ENCODE measurements around the gene SDS. TPM values are rescaled to one million over a fixed set of nuclear protein-coding genes. Genes with fewer than 3 reads are reported as not detected.

The SDS gene
- total and polyA plus RNA-seq, 2 donors (not counting 1 experiment from before 2014, with no cell fraction given) = 0.09 TPM; not detected in 1

GRCh38 chr12:113361574-113362370, 41.9 kb downstream of the SDS start:
- Histone ChIP-seq H2AFZ (ENCODE audit: insufficient read depth, low read depth, low read length, poor library complexity, severe bottlenecking) (no peak overlapping the region), H3K27me3 (replicated peaks in 1 of 4; ENCODE audit: control extremely low read depth in 1 of 4, control insufficient read depth in 3 of 4, insufficient read depth in 4 of 4, low read length in 3 of 4) (no peaks in the 10 kb centered on the region), H3K9ac (ENCODE audit: low read length) (no peak overlapping the region), H3K79me2 (ENCODE audit: control insufficient read depth, insufficient read depth, low read length) (no peaks in the 10 kb centered on the region), H3K4me3 (ENCODE audit: control extremely low read depth in 1 of 5, extremely low read depth in 1 of 5, insufficient read depth in 1 of 5, low read depth in 2 of 5, low read length in 4 of 5) (no peak overlapping the region), H3K4me1 (ENCODE audit: control insufficient read depth in 2 of 2, insufficient read depth in 2 of 2, low read length in 2 of 2) (peaks cover 11 to 18% of the 10 kb centered on the region in 2 donors), H3K27ac (ENCODE audit: low read length in 2 of 2) (no peak overlapping the region), H3K9me3 (ENCODE audit: control extremely low read depth in 1 of 3, control insufficient read depth in 2 of 3, insufficient read depth in 1 of 3, low read length in 2 of 3) (no peaks in the 10 kb centered on the region), H4K20me1 (ENCODE audit: control insufficient read depth, insufficient read depth, low read length, poor library complexity, severe bottlenecking) (no peaks in the 10 kb centered on the region), H3K36me3 (replicated peaks in 1 of 2; ENCODE audit: control extremely low read depth in 1 of 2, control insufficient read depth in 1 of 2, extremely low read depth in 1 of 2, insufficient read depth in 2 of 2, low read length in 1 of 2) (no peaks in the 10 kb centered on the region), H3K4me2 (replicated peaks; ENCODE audit: low read depth, low read length, poor library complexity, severe bottlenecking) (no peak overlapping the region)
- ChIA-PET POLR2A (interaction anchor here (0.7 kb wide), 1 partner anchor 51 kb away, joined by 3 read pairs; no protein-coding TSS in a partner anchor), CTCF (interaction anchor here (0.9 kb wide), 1 partner anchor 9 kb away, joined by 3 read pairs; no protein-coding TSS in a partner anchor)
- Mint-ChIP-seq H3K27ac (no peak overlapping the region), H3K4me1 (peaks cover 12% of the 10 kb centered on the region), H3K27me3 (no peaks in the 10 kb centered on the region), H3K4me3 (no peak overlapping the region), H3K9me3 (ENCODE audit: insufficient read depth) (no peaks in the 10 kb centered on the region)
- ATAC-seq (ENCODE audit: low read depth) = no peak
- 100% methylated on average over 6 of the region's 12 CpGs for WGBS (ENCODE audit: insufficient coverage)
- DNase-seq = no peak
- TF ChIP-seq CTCF (IDR thresholded peaks at IDR 0.05) (no peak), EZH2 (IDR thresholded peaks at IDR 0.05; ENCODE audit: borderline replicate concordance, insufficient read depth, low read depth, low read length, poor library complexity, severe bottlenecking) (no peak)
- intact Hi-C loops (cut with micrococcal nuclease) = no loop called here

Data from B cell (primary cell).